ENCODE results near the gene BMPR1A.

DNA sequence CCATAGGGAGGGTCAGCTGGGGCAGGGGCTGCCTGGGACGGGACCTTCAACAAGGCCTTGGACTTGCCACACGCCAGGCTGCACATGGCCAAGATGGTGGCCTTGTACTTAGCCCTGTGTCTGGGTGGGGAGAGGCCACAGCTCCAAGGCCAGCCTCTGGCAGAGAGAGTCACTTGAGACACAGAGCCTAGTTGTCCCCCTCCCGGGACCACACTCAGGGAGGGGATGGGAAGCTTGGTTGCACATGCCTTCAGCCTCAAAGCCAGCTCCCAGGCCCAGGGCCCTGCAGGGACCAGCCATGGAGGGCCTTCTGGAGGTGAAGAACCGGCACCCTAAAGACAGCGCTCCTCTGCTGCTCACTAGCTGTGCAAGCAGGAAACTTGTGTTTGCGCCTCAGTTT lies 184.3 kb downstream of the BMPR1A start:
- TF ChIP-seq RUNX1 (IDR thresholded peaks at IDR 0.05; ENCODE audit: low read depth), result no peak
- no peak for TF ChIP-seq KDM1A (IDR thresholded peaks at IDR 0.05)
- TF ChIP-seq, protein P1, sequence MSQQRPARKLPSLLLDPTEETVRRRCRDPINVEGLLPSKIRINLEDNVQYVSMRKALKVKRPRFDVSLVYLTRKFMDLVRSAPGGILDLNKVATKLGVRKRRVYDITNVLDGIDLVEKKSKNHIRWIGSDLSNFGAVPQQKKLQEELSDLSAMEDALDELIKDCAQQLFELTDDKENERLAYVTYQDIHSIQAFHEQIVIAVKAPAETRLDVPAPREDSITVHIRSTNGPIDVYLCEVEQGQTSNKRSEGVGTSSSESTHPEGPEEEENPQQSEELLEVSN (IDR thresholded peaks at IDR 0.05; ENCODE audit: borderline replicate concordance in 1 of 2, extremely low read depth in 1 of 2, insufficient read depth in 1 of 2, insufficient read length in 1 of 2, low read depth in 1 of 2, low read length in 1 of 2, poor library complexity in 1 of 2, severe bottlenecking in 1 of 2), result no peak
- TF ChIP-seq EP300 (IDR thresholded peaks at IDR 0.05; ENCODE audit: low read length), result no peak
- TF ChIP-seq, protein P2, sequence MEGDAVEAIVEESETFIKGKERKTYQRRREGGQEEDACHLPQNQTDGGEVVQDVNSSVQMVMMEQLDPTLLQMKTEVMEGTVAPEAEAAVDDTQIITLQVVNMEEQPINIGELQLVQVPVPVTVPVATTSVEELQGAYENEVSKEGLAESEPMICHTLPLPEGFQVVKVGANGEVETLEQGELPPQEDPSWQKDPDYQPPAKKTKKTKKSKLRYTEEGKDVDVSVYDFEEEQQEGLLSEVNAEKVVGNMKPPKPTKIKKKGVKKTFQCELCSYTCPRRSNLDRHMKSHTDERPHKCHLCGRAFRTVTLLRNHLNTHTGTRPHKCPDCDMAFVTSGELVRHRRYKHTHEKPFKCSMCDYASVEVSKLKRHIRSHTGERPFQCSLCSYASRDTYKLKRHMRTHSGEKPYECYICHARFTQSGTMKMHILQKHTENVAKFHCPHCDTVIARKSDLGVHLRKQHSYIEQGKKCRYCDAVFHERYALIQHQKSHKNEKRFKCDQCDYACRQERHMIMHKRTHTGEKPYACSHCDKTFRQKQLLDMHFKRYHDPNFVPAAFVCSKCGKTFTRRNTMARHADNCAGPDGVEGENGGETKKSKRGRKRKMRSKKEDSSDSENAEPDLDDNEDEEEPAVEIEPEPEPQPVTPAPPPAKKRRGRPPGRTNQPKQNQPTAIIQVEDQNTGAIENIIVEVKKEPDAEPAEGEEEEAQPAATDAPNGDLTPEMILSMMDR (IDR thresholded peaks at IDR 0.05 in 2 of 3, conservative IDR thresholded peaks at IDR 0.05 in 1 of 3; ENCODE audit: insufficient read depth in 2 of 3, low read depth in 1 of 3, low read length in 3 of 3), result no peak
- no peak for TF ChIP-seq SRF (CRISPR knock-in tag; IDR thresholded peaks at IDR 0.05)
- no peak for TF ChIP-seq SNRNP70 (optimal IDR thresholded peaks at IDR 0.05; ENCODE audit: low read depth, low read length)

All from K562 (cell line).